Activated effector memory CD4-positive, alpha-beta T cell treated with anti-CD3 and anti-CD28 coated beads, Interleukin-2, amount 50 U/mL, for 16 hours (primary cell): ENCODE measurements around the gene PI4KA.
A peak's percentile ranks its signal among the peaks of the same experiment; 100 is the strongest.

Experiments
- DNase-seq: peaks from one replicate; pipeline ENCODE4 v3.0.0-alpha.2; 2020

Gene PI4KA

GRCh38 chr22:20881869-20882815, 23.5 kb upstream of the PI4KA start:
- no peak for DNase-seq

GRCh38 chr22:20881231-20881630, 22.6 kb upstream of the PI4KA start:
- DNase-seq, result no peak

DNA sequence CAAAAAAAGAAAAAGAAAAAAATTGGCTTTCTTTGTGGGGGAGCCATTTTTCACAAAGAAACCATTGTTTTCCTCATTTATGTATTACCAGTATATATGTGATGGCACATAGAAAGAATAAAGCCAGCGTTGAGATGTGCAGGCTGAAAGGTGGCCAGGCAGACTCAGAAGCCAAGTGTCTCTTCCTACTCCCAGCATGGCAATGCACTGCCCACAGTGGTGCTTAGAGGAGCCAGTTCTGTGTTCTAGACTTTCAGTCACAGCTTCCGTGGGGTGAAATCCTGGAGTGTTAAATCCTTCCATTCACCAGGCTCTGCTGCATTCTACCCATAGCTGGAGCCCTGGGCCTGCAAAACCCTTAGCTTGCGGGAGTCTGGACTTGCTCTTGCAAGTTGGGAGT, 19.1 kb upstream of the PI4KA start:
- DNase-seq, result no peak

DNA sequence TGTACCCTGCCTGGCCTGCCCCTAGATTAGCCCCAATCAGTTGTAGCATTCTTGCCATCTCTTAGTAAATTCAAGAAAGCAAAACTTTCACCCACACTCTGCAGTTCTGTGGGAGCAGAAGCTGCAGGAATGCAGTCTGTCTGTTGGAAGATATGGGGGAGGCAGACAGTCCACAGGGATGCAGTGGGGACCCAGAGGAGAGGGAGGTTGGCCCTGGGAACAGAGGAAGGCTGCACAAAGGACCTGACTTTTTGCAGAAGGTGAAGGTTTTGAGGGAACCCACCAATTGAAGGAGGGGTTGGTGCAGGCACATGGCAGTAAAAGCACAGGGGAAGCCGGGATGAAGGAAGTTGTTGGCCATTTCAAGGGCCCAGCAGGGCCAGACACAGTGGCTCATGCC, 16.7 kb upstream of the PI4KA start:
- DNase-seq, result no peak

DNA sequence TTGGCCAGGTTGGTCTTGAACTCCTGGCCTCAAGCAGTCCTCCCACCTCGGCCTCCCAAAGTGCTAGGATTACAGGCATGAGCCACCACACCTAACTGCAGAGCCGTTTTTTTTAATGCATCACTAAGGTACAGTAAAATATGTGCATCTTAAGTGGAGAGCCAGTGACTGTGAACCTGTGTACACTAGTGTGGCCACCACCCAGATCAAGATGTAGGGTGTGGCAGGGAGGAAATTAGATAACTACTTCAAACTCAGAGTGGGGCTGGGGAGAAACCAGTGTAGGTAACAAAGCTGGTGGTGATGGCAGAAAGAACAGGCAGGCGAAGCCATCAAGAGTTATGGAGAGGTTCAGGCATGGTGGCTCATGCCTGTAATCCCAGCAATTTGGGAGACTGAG, 14.6 kb upstream of the PI4KA start:
- DNase-seq, result no peak

GRCh38 chr22:20869234-20869633, 10.6 kb upstream of the PI4KA start:
- no peak for DNase-seq

GRCh38 chr22:20868025-20868962, 9.7 kb upstream of the PI4KA start:
- no peak for DNase-seq

- DNase-seq, result no peak
Measured at GRCh38 chr22:20867179-20868024, 8.8 kb upstream of the PI4KA start.

DNA sequence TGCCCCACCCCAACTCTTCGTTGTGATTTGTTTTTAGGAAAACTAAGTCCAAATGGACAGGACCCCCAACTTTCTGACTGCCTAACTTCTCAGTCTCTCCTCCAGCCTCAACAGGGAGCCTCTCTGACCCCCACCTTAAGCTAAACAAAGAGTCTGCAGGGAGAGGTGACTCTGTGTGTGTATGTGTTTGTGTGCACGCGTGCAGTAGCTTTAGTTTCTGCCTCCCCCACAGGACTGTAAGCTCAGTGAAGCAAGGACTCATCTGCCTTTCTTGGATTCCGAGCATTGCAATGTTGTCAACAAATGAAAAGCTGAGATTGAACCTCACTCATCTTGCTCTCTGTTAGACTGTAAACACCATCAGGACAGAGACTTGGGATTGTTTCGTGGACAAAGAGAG, 8.1 kb upstream of the PI4KA start:
- DNase-seq, result no peak

GRCh38 chr22:20865875-20866445, 7.3 kb upstream of the PI4KA start:
- no peak for DNase-seq

DNA sequence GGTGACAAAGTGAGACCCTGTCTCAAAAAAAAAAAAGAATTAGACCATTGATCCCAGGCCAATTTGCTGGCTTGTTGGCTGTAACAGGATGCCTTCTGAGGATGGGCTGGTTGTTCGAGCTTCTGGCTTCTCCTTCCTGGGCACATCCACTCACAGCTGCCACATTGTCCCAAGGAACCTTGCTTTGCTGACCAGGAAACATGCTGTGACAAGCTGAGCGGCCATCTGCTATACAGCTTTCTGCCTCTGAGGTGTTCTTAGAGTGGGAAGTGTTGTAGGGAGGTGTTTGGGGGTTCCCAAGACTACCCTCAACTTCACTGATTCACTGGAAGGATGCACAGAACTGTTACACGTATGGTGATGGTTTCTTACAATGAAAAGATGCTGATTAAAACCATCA, 6.7 kb upstream of the PI4KA start:
- no peak for DNase-seq

DNA sequence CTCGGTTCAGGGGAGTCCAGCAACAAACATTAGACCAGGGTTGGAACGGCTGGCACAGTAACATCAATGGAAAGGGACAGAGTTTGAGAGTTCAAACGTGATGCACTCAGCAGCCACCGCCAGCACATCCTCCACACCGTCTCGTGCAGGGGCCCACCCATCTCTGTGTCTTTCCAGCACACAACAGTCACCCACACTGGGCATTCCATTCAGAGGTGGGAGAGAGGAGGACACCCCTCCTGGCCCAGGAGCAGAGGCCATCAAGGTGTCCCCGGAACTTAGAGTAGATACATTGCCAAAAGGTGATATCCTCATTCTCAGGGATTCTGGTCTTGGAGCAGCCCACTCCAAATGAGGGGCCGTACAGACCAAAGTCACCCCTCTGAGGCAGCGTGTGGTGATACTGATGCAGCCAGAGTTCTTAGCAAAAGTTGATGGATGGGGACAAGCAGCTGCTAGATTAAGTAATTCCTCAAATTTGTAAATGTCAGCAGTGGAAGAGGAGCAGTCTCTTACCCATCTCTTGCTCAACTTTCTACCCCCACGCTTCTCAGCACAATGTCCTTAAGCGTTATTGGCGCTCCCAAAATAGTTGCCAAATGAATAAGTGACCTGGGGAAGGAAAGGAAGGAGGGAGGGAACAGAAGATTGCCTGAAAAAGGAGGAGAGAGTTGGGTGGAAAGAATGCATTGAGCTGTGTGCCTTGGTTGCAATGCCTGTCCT, 5.7 kb upstream of the PI4KA start:
- DNase-seq, result no peak

DNA sequence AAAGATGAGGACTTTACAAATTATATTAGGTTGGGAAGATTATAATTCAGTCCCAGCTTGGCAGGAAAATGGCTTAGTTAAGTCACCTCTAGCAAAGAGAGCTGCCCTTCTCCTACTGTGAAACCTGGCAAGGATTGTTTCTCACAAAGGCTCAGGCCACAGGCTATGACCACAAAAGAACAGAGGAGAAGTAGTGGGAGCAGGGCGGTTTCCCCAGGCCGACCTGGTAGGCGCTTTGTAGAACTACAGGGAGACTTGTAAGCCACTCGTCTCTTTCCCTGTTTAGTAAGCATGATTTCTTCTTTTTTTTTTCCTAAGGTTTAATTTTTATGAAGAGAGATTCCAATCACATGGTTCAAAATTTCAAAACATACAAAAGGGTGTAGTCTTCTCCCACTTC, 4.8 kb upstream of the PI4KA start:
- no peak for DNase-seq

- no peak for DNase-seq
Measured at GRCh38 chr22:20862540-20862939, 3.9 kb upstream of the PI4KA start.

DNA sequence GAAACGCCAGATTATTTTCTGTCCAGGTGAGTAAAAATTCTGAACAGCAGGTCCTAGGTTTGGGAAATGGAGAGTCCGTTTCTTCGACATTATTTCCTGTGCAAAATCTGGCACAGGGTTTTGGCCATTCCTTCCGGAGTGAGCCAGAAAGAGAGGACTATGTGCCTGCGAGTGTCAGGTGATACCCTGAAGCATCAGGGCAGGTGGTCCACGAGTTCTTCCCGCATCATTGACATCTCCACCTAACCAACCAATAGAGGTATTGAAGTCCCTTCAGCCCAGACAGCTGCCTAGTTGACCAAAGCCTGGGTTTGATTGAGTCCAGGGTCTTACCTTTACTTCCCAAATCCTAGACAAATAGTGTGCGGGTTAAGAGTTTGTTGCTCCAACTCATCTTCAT, 1.0 kb upstream of the PI4KA start:
- peak; percentile 62 for DNase-seq

- DNase-seq, result peak; percentile 94
Measured at GRCh38 chr22:20857838-20858614, 585 bp downstream of the PI4KA start.

DNA sequence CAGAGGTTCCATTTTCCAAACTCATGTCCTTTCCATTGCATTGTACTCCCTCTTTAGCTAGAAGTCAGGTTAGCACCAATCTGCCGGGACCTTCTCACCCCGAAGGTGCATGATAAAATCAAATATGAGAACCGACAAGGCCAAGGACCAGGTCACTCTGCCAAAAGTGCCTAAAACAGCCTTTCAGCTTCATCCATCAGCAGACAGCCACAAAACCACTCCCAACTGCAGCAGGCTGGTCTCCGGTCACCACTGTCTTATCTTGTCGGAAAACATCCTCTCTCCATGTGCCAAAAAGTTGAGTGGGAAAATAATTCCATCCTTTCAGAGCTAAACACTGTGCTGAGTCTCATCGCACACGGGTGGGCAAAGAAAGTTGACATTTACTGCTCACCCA, 1.4 kb downstream of the PI4KA start:
- DNase-seq, result no peak

GRCh38 chr22:20853236-20853660, 5.4 kb downstream of the PI4KA start:
- peak; percentile 2 for DNase-seq

DNA sequence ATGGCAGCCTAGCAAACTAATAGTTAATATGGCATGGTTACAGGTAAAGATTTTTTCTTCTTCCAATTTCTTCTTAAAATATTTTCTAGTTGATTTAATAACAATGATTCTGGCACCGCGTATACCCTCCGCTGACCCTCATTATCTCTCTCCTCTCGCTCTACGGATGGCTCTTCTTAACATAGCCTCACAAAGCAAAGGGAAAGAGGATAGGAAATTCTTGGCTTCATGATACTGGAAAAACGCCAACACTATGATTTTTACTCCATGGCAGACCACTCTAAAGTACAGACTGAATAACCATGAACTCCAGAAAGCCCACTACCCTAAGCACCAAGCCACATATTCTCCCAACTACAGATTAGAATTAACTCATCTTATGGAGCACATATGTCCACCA, 6.1 kb downstream of the PI4KA start:
- no peak for DNase-seq

DNA sequence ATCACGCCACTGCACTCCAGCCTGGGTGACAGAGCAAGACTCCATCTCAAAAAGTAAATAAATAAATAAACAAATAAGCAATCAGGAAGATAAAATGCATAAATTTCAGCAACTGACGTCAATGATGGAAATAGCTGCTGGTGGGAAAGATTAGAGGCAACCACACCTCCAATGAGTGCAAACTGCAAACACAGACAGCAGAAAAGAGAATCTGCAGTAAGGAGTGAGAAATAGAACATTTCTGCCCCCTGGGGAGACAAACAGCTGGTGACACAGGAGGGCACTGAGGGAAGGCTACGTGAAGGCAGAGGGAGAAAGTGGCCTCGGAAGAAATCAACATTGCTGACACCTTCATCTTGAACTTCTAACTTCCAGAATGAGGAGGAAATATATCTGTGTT, 6.5 kb downstream of the PI4KA start:
- DNase-seq, result peak; percentile 45

- peak; percentile 30 for DNase-seq
Measured at GRCh38 chr22:20847318-20847822, 11.2 kb downstream of the PI4KA start.
